Measurements from ENCODE around the gene KLHDC2. TPM values are rescaled to one million over a fixed set of nuclear protein-coding genes. Genes with fewer than 3 reads are reported as not detected.
"Not testable (repeated sequence)": the region's sequence is repeated elsewhere in the genome, so short reads cannot be mapped to it uniquely, and the experiment has no call there.

The KLHDC2 gene
- total RNA-seq, 1 experiment from 2014 or later = 24.5 TPM

- DNase-seq (ENCODE audit: low read depth, low spot score) (no peak), ATAC-seq (no peak)
- ChIA-PET POLR2A (no interaction called here), CTCF (no interaction called here)
- H3K27ac ChIP-seq (ENCODE audit: low read length) = no peak overlapping the region
- in situ Hi-C loops (cut with HindIII; ENCODE audit: low pct_unique_long_range_greater_than_20kb, low sequenced_read_pairs) = no loop called here
- H3K36me3 ChIP-seq (ENCODE audit: control insufficient read depth, insufficient read depth, low read length) = peaks cover 33% of the 10 kb centered on the region
- H3K4me1 ChIP-seq (ENCODE audit: control insufficient read depth, insufficient read depth, low read length) = peaks cover 3% of the 10 kb centered on the region; the same call in 1 of the 2 replicates
- intact Hi-C loops (cut with micrococcal nuclease; ENCODE audit: unreplicated experiment) = no loop called here
- no TSS peak for BruUV-seq (replicated peaks)
- H3K9me3 ChIP-seq (ENCODE audit: control insufficient read depth, insufficient read depth, low read depth, low read length) = no peaks in the 10 kb centered on the region
- TF ChIP-seq, protein P1, sequence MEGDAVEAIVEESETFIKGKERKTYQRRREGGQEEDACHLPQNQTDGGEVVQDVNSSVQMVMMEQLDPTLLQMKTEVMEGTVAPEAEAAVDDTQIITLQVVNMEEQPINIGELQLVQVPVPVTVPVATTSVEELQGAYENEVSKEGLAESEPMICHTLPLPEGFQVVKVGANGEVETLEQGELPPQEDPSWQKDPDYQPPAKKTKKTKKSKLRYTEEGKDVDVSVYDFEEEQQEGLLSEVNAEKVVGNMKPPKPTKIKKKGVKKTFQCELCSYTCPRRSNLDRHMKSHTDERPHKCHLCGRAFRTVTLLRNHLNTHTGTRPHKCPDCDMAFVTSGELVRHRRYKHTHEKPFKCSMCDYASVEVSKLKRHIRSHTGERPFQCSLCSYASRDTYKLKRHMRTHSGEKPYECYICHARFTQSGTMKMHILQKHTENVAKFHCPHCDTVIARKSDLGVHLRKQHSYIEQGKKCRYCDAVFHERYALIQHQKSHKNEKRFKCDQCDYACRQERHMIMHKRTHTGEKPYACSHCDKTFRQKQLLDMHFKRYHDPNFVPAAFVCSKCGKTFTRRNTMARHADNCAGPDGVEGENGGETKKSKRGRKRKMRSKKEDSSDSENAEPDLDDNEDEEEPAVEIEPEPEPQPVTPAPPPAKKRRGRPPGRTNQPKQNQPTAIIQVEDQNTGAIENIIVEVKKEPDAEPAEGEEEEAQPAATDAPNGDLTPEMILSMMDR (IDR thresholded peaks at IDR 0.05) = no peak
- TF ChIP-seq SIN3A (IDR thresholded peaks at IDR 0.05; ENCODE audit: borderline replicate concordance, insufficient read depth, low read depth, low read length) (no peak), TCF7L2 (IDR thresholded peaks at IDR 0.05; ENCODE audit: low read depth, low read length) (no peak), POLR2AphosphoS5 (IDR thresholded peaks at IDR 0.05; ENCODE audit: low read depth, low read length) (no peak), REST (IDR thresholded peaks at IDR 0.05; ENCODE audit: insufficient read depth in 1 of 2, low read depth in 2 of 2, low read length in 1 of 2) (no peak)
- H3K4me3 ChIP-seq (ENCODE audit: low read depth in 2 of 2, low read length in 2 of 2) = no peak overlapping the region
- H3K27me3 ChIP-seq (ENCODE audit: control insufficient read depth, insufficient read depth, low read length) = no peaks in the 10 kb centered on the region
Observed at GRCh38 chr14:49778421-49778820, 10.5 kb downstream of the KLHDC2 start.

GRCh38 chr14:49781040-49781439 is 13.1 kb downstream of the KLHDC2 start:
- ATAC-seq; H3K9me3 ChIP-seq (ENCODE audit: control insufficient read depth, insufficient read depth, low read depth, low read length); intact Hi-C loops (cut with micrococcal nuclease; ENCODE audit: unreplicated experiment); DNase-seq (ENCODE audit: low read depth, low spot score); POLR2A ChIA-PET; H3K27ac ChIP-seq (ENCODE audit: low read length); BruUV-seq (replicated peaks); H3K27me3 ChIP-seq (ENCODE audit: control insufficient read depth, insufficient read depth, low read length); H3K4me1 ChIP-seq (ENCODE audit: control insufficient read depth, insufficient read depth, low read length); H3K4me3 ChIP-seq (ENCODE audit: low read depth in 2 of 2, low read length in 2 of 2); in situ Hi-C loops (cut with HindIII; ENCODE audit: low pct_unique_long_range_greater_than_20kb, low sequenced_read_pairs): not testable (repeated sequence)
- CTCF ChIA-PET = interaction anchor here (0.6 kb wide), 1 partner anchor 75 kb away, joined by 4 read pairs; no protein-coding TSS in a partner anchor
- peaks cover 48% of the 10 kb centered on the region for H3K36me3 ChIP-seq (ENCODE audit: control insufficient read depth, insufficient read depth, low read length)

GRCh38 chr14:49783394-49784014 is 15.6 kb downstream of the KLHDC2 start:
- ATAC-seq (no peak), DNase-seq (ENCODE audit: low read depth, low spot score) (no peak)
- in situ Hi-C loops (cut with HindIII; ENCODE audit: low pct_unique_long_range_greater_than_20kb, low sequenced_read_pairs) = no loop called here
- H3K27ac ChIP-seq (ENCODE audit: low read length) = no peak overlapping the region
- intact Hi-C loops (cut with micrococcal nuclease; ENCODE audit: unreplicated experiment) = no loop called here
- CTCF ChIA-PET = no interaction called here
- TF ChIP-seq TCF7L2 (IDR thresholded peaks at IDR 0.05; ENCODE audit: low read depth, low read length) (no peak), POLR2AphosphoS5 (IDR thresholded peaks at IDR 0.05; ENCODE audit: low read depth, low read length) (no peak), SIN3A (IDR thresholded peaks at IDR 0.05; ENCODE audit: borderline replicate concordance, insufficient read depth, low read depth, low read length) (no peak), REST (IDR thresholded peaks at IDR 0.05; ENCODE audit: insufficient read depth in 1 of 2, low read depth in 2 of 2, low read length in 1 of 2) (no peak)
- TF ChIP-seq, protein P1 (IDR thresholded peaks at IDR 0.05) = no peak
- no peaks in the 10 kb centered on the region for H3K4me1 ChIP-seq (ENCODE audit: control insufficient read depth, insufficient read depth, low read length)
- BruUV-seq (replicated peaks) = no TSS peak
- H3K9me3 ChIP-seq (ENCODE audit: control insufficient read depth, insufficient read depth, low read depth, low read length) = no peaks in the 10 kb centered on the region
- H3K36me3 ChIP-seq (ENCODE audit: control insufficient read depth, insufficient read depth, low read length) = peaks cover 49% of the 10 kb centered on the region
- H3K4me3 ChIP-seq (ENCODE audit: low read depth in 2 of 2, low read length in 2 of 2) = no peak overlapping the region
- H3K27me3 ChIP-seq (ENCODE audit: control insufficient read depth, insufficient read depth, low read length) = no peaks in the 10 kb centered on the region
- POLR2A ChIA-PET = interaction anchor here (0.7 kb wide), 1 partner anchor 13 kb away, joined by 4 read pairs; no protein-coding TSS in a partner anchor

Data from Panc1 (cell line).